Measurements from ENCODE around the gene PIP5K1B.

The PIP5K1B gene

DNA sequence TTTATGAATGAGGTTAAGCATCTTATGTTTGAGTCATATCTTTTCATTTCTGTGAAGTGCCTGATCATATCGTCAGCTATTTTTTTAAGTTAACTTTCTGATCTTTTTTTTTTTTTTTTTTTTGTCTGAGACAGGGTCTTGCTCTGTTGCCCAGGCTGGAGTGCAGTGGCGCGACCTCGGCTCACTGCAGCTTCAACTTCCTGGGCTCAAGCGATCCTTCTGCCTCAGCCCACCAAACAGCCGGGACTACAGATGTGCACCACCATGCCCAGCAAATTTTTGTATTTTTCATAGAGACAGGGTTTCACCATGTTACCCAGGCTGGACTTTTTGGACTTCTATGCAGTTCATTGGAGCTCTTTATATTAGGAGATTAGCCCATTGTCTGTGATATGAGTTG lies 168.1 kb downstream of the PIP5K1B start (continued):
- TF ChIP-seq, protein P1, sequence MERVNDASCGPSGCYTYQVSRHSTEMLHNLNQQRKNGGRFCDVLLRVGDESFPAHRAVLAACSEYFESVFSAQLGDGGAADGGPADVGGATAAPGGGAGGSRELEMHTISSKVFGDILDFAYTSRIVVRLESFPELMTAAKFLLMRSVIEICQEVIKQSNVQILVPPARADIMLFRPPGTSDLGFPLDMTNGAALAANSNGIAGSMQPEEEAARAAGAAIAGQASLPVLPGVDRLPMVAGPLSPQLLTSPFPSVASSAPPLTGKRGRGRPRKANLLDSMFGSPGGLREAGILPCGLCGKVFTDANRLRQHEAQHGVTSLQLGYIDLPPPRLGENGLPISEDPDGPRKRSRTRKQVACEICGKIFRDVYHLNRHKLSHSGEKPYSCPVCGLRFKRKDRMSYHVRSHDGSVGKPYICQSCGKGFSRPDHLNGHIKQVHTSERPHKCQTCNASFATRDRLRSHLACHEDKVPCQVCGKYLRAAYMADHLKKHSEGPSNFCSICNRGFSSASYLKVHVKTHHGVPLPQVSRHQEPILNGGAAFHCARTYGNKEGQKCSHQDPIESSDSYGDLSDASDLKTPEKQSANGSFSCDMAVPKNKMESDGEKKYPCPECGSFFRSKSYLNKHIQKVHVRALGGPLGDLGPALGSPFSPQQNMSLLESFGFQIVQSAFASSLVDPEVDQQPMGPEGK (CRISPR knock-in tag; IDR thresholded peaks at IDR 0.05; ENCODE audit: borderline replicate concordance) = no peak
- TF ChIP-seq RARB (CRISPR knock-in tag; IDR thresholded peaks at IDR 0.05) = no peak

DNA sequence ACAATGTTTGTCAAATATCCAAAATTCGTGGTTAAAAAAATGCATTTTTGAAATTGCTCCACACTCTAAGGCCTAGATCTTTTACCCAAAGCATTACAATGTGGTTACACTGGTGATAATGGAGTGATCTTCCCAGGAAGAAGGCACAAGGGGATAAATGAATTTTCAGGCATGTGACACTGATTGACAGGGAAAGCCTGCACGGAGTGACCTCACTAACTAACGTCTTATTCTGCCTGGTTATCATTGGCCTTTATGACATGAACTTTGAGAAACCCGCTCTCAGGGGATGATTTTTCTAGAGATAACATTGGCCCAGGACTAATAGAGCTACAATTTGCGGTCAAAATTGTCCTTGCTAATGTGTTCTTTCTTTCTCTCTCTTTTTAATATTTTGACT lies 171.2 kb downstream of the PIP5K1B start:
- no peak for ATAC-seq

DNA sequence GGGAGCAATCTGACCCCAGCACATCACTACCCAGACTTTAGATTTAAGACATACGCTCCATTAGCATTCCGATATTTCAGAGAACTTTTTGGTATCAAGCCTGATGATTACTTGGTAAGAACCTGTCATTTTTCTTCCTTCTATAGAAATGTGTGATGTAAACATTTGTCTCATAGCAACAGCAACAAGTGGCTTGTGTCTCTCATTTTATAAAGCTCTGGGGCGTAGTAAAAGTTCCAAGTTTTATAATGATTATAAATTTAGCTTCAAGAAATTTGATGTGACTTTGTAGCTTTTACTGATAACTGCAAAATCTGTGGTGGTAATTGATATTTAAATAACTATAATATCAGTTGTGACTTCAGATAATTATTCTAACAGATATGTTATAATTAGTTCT lies 171.6 kb downstream of the PIP5K1B start:
- TF ChIP-seq ZFP3 (CRISPR knock-in tag; IDR thresholded peaks at IDR 0.05) (no peak), OSR1 (CRISPR knock-in tag; IDR thresholded peaks at IDR 0.05) (no peak), PPARA (CRISPR knock-in tag; IDR thresholded peaks at IDR 0.05; ENCODE audit: borderline replicate concordance) (no peak), ARNTL (CRISPR knock-in tag; IDR thresholded peaks at IDR 0.05; ENCODE audit: borderline replicate concordance, low read depth) (no peak), GLIS3 (CRISPR knock-in tag; IDR thresholded peaks at IDR 0.05) (no peak), SNAI2 (CRISPR knock-in tag; IDR thresholded peaks at IDR 0.05) (no peak), TCF4 (CRISPR knock-in tag; IDR thresholded peaks at IDR 0.05; ENCODE audit: borderline replicate concordance) (no peak)
- no peak for ATAC-seq

More for the DNA sequence above, 171.2 kb downstream of the PIP5K1B start:
- TF ChIP-seq ZC3H10 (CRISPR knock-in tag; IDR thresholded peaks at IDR 0.05) (no peak), OSR1 (CRISPR knock-in tag; IDR thresholded peaks at IDR 0.05) (no peak), ARNTL (CRISPR knock-in tag; IDR thresholded peaks at IDR 0.05; ENCODE audit: borderline replicate concordance, low read depth) (no peak), CSDC2 (CRISPR knock-in tag; IDR thresholded peaks at IDR 0.05) (no peak), BACH2 (CRISPR knock-in tag; IDR thresholded peaks at IDR 0.05; ENCODE audit: borderline replicate concordance) (no peak), ZFP30 (CRISPR knock-in tag; IDR thresholded peaks at IDR 0.05) (no peak), RARB (CRISPR knock-in tag; IDR thresholded peaks at IDR 0.05) (no peak), ZNF8 (CRISPR knock-in tag; IDR thresholded peaks at IDR 0.05) (no peak), PPARA (CRISPR knock-in tag; IDR thresholded peaks at IDR 0.05; ENCODE audit: borderline replicate concordance) (no peak), TOX (CRISPR knock-in tag; IDR thresholded peaks at IDR 0.05; ENCODE audit: borderline replicate concordance) (no peak), ZFP3 (CRISPR knock-in tag; IDR thresholded peaks at IDR 0.05) (no peak), TCF4 (CRISPR knock-in tag; IDR thresholded peaks at IDR 0.05; ENCODE audit: borderline replicate concordance) (no peak), ZNF565 (CRISPR knock-in tag; conservative IDR thresholded peaks at IDR 0.05; ENCODE audit: low read depth) (no peak)
- TF ChIP-seq, protein P2, sequence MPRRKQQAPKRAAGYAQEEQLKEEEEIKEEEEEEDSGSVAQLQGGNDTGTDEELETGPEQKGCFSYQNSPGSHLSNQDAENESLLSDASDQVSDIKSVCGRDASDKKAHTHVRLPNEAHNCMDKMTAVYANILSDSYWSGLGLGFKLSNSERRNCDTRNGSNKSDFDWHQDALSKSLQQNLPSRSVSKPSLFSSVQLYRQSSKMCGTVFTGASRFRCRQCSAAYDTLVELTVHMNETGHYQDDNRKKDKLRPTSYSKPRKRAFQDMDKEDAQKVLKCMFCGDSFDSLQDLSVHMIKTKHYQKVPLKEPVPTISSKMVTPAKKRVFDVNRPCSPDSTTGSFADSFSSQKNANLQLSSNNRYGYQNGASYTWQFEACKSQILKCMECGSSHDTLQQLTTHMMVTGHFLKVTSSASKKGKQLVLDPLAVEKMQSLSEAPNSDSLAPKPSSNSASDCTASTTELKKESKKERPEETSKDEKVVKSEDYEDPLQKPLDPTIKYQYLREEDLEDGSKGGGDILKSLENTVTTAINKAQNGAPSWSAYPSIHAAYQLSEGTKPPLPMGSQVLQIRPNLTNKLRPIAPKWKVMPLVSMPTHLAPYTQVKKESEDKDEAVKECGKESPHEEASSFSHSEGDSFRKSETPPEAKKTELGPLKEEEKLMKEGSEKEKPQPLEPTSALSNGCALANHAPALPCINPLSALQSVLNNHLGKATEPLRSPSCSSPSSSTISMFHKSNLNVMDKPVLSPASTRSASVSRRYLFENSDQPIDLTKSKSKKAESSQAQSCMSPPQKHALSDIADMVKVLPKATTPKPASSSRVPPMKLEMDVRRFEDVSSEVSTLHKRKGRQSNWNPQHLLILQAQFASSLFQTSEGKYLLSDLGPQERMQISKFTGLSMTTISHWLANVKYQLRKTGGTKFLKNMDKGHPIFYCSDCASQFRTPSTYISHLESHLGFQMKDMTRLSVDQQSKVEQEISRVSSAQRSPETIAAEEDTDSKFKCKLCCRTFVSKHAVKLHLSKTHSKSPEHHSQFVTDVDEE (CRISPR knock-in tag; IDR thresholded peaks at IDR 0.05) = no peak
- TF ChIP-seq, protein P3, sequence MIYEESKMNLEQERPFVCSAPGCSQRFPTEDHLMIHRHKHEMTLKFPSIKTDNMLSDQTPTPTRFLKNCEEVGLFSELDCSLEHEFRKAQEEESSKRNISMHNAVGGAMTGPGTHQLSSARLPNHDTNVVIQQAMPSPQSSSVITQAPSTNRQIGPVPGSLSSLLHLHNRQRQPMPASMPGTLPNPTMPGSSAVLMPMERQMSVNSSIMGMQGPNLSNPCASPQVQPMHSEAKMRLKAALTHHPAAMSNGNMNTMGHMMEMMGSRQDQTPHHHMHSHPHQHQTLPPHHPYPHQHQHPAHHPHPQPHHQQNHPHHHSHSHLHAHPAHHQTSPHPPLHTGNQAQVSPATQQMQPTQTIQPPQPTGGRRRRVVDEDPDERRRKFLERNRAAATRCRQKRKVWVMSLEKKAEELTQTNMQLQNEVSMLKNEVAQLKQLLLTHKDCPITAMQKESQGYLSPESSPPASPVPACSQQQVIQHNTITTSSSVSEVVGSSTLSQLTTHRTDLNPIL (CRISPR knock-in tag; IDR thresholded peaks at IDR 0.05; ENCODE audit: low read depth) = no peak
- TF ChIP-seq, protein P4, sequence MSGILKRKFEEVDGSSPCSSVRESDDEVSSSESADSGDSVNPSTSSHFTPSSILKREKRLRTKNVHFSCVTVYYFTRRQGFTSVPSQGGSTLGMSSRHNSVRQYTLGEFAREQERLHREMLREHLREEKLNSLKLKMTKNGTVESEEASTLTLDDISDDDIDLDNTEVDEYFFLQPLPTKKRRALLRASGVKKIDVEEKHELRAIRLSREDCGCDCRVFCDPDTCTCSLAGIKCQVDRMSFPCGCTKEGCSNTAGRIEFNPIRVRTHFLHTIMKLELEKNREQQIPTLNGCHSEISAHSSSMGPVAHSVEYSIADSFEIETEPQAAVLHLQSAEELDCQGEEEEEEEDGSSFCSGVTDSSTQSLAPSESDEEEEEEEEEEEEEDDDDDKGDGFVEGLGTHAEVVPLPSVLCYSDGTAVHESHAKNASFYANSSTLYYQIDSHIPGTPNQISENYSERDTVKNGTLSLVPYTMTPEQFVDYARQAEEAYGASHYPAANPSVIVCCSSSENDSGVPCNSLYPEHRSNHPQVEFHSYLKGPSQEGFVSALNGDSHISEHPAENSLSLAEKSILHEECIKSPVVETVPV (CRISPR knock-in tag; IDR thresholded peaks at IDR 0.05) = no peak
- TF ChIP-seq, protein P5, sequence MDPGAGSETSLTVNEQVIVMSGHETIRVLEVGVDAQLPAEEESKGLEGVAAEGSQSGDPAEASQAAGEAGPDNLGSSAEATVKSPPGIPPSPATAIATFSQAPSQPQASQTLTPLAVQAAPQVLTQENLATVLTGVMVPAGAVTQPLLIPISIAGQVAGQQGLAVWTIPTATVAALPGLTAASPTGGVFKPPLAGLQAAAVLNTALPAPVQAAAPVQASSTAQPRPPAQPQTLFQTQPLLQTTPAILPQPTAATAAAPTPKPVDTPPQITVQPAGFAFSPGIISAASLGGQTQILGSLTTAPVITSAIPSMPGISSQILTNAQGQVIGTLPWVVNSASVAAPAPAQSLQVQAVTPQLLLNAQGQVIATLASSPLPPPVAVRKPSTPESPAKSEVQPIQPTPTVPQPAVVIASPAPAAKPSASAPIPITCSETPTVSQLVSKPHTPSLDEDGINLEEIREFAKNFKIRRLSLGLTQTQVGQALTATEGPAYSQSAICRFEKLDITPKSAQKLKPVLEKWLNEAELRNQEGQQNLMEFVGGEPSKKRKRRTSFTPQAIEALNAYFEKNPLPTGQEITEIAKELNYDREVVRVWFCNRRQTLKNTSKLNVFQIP (CRISPR knock-in tag; IDR thresholded peaks at IDR 0.05; ENCODE audit: borderline replicate concordance, low read depth) = no peak
- TF ChIP-seq, protein P1 (CRISPR knock-in tag; IDR thresholded peaks at IDR 0.05; ENCODE audit: borderline replicate concordance) = no peak

Data from SK-N-SH treated with all-trans-retinoic acid at 6 μM for 48 hours (cell line).